MM.1S (cell line): Measurements from ENCODE around the gene MGAM2.
"Not testable (repeated sequence)": the region's sequence is repeated elsewhere in the genome, so short reads cannot be mapped to it uniquely, and the experiment has no call there.

Source experiments
- DNase-seq: peaks from one replicate; pipeline ENCODE4 v3.0.0-alpha.2; 2015
- H2AFZ ChIP-seq: fragments of 300-600 bp; sonication (generic); 2 replicates; pipeline ENCODE4 v1.6.0; 2016; ENCODE audit warnings: antibody characterized with exemption, low read length
- H3F3A ChIP-seq: fragments of 300-600 bp; sonication (generic); 2 replicates; pipeline ENCODE4 v1.6.1; 2016; ENCODE audit warnings: mild to moderate bottlenecking, antibody characterized with exemption, low read length, moderate library complexity, mixed read lengths; ENCODE audit not compliant: insufficient read depth
- H3K27ac ChIP-seq: fragments of 300-600 bp; sonication (generic); 2 replicates; pipeline ENCODE4 v1.5.1; 2016; ENCODE audit warnings: mild to moderate bottlenecking, low read length
- H3K27me3 ChIP-seq: fragments of 300-600 bp; sonication (generic); replicated peaks from 2 replicates; pipeline ENCODE4 v1.6.0; 2016; ENCODE audit warnings: low read length; ENCODE audit not compliant: insufficient read depth
- H3K36me3 ChIP-seq: fragments of 300-600 bp; sonication (generic); replicated peaks from 2 replicates; pipeline ENCODE4 v1.6.1; 2016; ENCODE audit warnings: mild to moderate bottlenecking, low read length, mixed read lengths; ENCODE audit not compliant: insufficient read depth
- H3K4me1 ChIP-seq: fragments of 300-600 bp; sonication (generic); 2 replicates; pipeline ENCODE4 v1.6.1; 2016; ENCODE audit warnings: low read length, mixed read lengths
- H3K4me2 ChIP-seq: fragments of 300-600 bp; sonication (generic); 2 replicates; pipeline ENCODE4 v1.6.0; 2016; ENCODE audit warnings: low read depth, low read length
- H3K4me3 ChIP-seq: fragments of 300-600 bp; sonication (generic); 2 replicates; pipeline ENCODE4 v1.5.1; 2016; ENCODE audit warnings: low read length, mixed read lengths
- H3K79me2 ChIP-seq: fragments of 300-600 bp; sonication (generic); 2 replicates; pipeline ENCODE4 v1.6.1; 2016; ENCODE audit warnings: mixed run types, low read length, mixed read lengths
- H3K9ac ChIP-seq: fragments of 300-600 bp; sonication (generic); 2 replicates; pipeline ENCODE4 v1.6.1; 2016; ENCODE audit warnings: low read length, mixed read lengths
- H3K9me2 ChIP-seq: fragments of 300-600 bp; sonication (generic); replicated peaks from 2 replicates; pipeline ENCODE4 v1.6.1; 2016; ENCODE audit warnings: mild to moderate bottlenecking, low read length, mixed read lengths; ENCODE audit not compliant: insufficient read depth
- H3K9me3 ChIP-seq: fragments of 300-600 bp; sonication (generic); replicated peaks from 2 replicates; pipeline ENCODE4 v1.6.1; 2016; ENCODE audit warnings: mild to moderate bottlenecking, low read length, mixed read lengths; ENCODE audit not compliant: insufficient read depth
- H4K20me1 ChIP-seq: fragments of 300-600 bp; sonication (generic); 2 replicates; pipeline ENCODE4 v1.6.1; 2016; ENCODE audit warnings: mild to moderate bottlenecking, low read length, moderate library complexity, mixed read lengths; ENCODE audit not compliant: insufficient read depth
- CTCF ChIP-seq: fragments of 300-600 bp; sonication (generic); IDR thresholded peaks from 2 replicates; pipeline ENCODE4 v1.5.1; 2016; ENCODE audit warnings: antibody characterized with exemption, low read length, mixed read lengths
- EZH2 ChIP-seq: fragments of 300-600 bp; sonication (generic); optimal IDR thresholded peaks from 2 replicates; pipeline ENCODE3; 2017; ENCODE audit warnings: low read depth, mild to moderate bottlenecking, antibody characterized with exemption, low read length, mixed read lengths
- EZH2phosphoT487 ChIP-seq: fragments of 300-600 bp; sonication (generic); IDR thresholded peaks from 2 replicates; pipeline ENCODE4 v1.6.1; 2018; ENCODE audit warnings: antibody characterized with exemption, low read length

MGAM2 gene

GRCh38 chr7:142094861-142095260, 16.7 kb upstream of the MGAM2 start:
- no peaks in the 10 kb centered on the region for H4K20me1 ChIP-seq
- H3K27me3 ChIP-seq: no peaks in the 10 kb centered on the region
- H3K27ac ChIP-seq: no peak overlapping the region
- H3K4me3 ChIP-seq: no peak overlapping the region
- no peaks in the 10 kb centered on the region for H3K9me3 ChIP-seq
- no peak for DNase-seq
- no peak overlapping the region for H3K9ac ChIP-seq
- no peaks in the 10 kb centered on the region for H3K79me2 ChIP-seq
- no peaks in the 10 kb centered on the region for H3K9me2 ChIP-seq
- no peak for TF ChIP-seq CTCF
- TF ChIP-seq EZH2: no peak
- TF ChIP-seq EZH2phosphoT487: no peak
- no peaks in the 10 kb centered on the region for H3K4me1 ChIP-seq
- H2AFZ ChIP-seq: no peak overlapping the region
- no peaks in the 10 kb centered on the region for H3K36me3 ChIP-seq
- no peaks in the 10 kb centered on the region for H3F3A ChIP-seq
- no peak overlapping the region for H3K4me2 ChIP-seq

- DNase-seq: no peak
- Histone ChIP-seq H3K27ac (no peak overlapping the region), H3K4me2 (no peak overlapping the region), H3K27me3 (no peaks in the 10 kb centered on the region), H3K4me1 (peaks cover 4% of the 10 kb centered on the region; the same call in 1 of the 2 replicates), H3K36me3 (no peaks in the 10 kb centered on the region), H3K9me2 (no peaks in the 10 kb centered on the region), H2AFZ (no peak overlapping the region), H3K9me3 (no peaks in the 10 kb centered on the region), H3K4me3 (no peak overlapping the region), H4K20me1 (no peaks in the 10 kb centered on the region), H3K9ac (no peak overlapping the region), H3F3A (no peaks in the 10 kb centered on the region), H3K79me2 (no peaks in the 10 kb centered on the region)
- TF ChIP-seq CTCF: no peak
- TF ChIP-seq EZH2: no peak
- no peak for TF ChIP-seq EZH2phosphoT487
Measured at GRCh38 chr7:142097571-142097970, 13.9 kb upstream of the MGAM2 start.

GRCh38 chr7:142098004-142098403, 13.5 kb upstream of the MGAM2 start:
- Histone ChIP-seq H3K9me2 (no peaks in the 10 kb centered on the region), H3K9ac (no peak overlapping the region), H4K20me1 (no peaks in the 10 kb centered on the region), H3K4me2 (no peak overlapping the region), H3K27ac (no peak overlapping the region), H3F3A (no peaks in the 10 kb centered on the region), H3K4me3 (no peak overlapping the region), H3K79me2 (no peaks in the 10 kb centered on the region), H3K4me1 (peaks cover 4% of the 10 kb centered on the region; the same call in 1 of the 2 replicates), H3K9me3 (no peaks in the 10 kb centered on the region), H3K36me3 (no peaks in the 10 kb centered on the region), H3K27me3 (no peaks in the 10 kb centered on the region), H2AFZ (no peak overlapping the region)
- DNase-seq: no peak
- TF ChIP-seq EZH2 (no peak), CTCF (no peak), EZH2phosphoT487 (no peak)

GRCh38 chr7:142099347-142099746, 12.2 kb upstream of the MGAM2 start:
- H3K9me3 ChIP-seq, DNase-seq, H3K27ac ChIP-seq, H3K4me3 ChIP-seq, H3K79me2 ChIP-seq, H2AFZ ChIP-seq, H3K27me3 ChIP-seq, H3K36me3 ChIP-seq, H3K9ac ChIP-seq, H3K9me2 ChIP-seq, H4K20me1 ChIP-seq, H3K4me2 ChIP-seq, H3F3A ChIP-seq, H3K4me1 ChIP-seq: not testable (repeated sequence)
